ENCODE data around the gene SIK3. TPM values are rescaled to one million over a fixed set of nuclear protein-coding genes. Genes with fewer than 3 reads are reported as not detected.

The SIK3 gene
- total RNA-seq, 4 donors from 2014 or later = 45.0 to 70.2 (median 48.8) TPM

DNA sequence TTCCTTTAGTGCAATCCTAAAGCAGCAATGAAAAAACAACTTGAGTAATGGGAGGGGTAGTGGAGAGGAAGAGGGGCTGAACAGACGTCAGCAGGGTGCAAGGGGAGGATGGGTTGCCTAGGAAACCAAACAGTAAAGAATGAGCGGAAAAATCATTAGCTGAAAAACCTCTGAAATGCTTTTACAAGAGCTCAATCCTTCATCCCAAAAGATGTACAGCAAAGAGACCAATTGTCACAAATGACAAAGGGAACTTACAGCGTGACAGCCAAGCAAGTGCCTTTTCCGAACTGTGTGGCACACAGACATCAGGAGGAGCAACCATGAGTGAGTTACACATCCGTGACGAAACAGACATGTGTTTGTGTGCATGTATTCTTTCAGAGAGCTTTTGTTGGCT, 104.6 kb downstream of the SIK3 start:
- Histone ChIP-seq H3K36me3 (no peaks in the 10 kb centered on the region), H3K9me3 (no peaks in the 10 kb centered on the region), H3K4me3 (no peak overlapping the region), H3K4me1 (peaks cover 0 to 57% (median 23%) of the 10 kb centered on the region in 4 donors), H3K27ac (peak overlapping the region; percentile 17 to 70 (median 48)), H3K27me3 (no peaks in the 10 kb centered on the region)
- DNase-seq (ENCODE audit: low spot score in 2 of 2) = no peak
- TF ChIP-seq EP300 (IDR thresholded peaks at IDR 0.05) = peak in 1 of 2 donors; percentile 13
- no peak for TF ChIP-seq POLR2A (IDR thresholded peaks at IDR 0.05)
- WGBS, 2 donors = 22 to 27% methylated on average over 6 of the region's 6 CpGs

- no peak for DNase-seq (ENCODE audit: low spot score in 2 of 2)
- 90 to 93% methylated on average over 1 of the region's 1 CpG for WGBS, 2 donors
- Histone ChIP-seq H3K36me3 (no peaks in the 10 kb centered on the region), H3K4me1 (peaks cover 0 to 79% (median 44%) of the 10 kb centered on the region in 4 donors), H3K27ac (peak overlapping the region in 2 of 4 donors; percentile 82 to 93), H3K9me3 (no peaks in the 10 kb centered on the region), H3K27me3 (no peaks in the 10 kb centered on the region), H3K4me3 (no peak overlapping the region)
- no peak for TF ChIP-seq EP300 (IDR thresholded peaks at IDR 0.05)
- no peak for TF ChIP-seq POLR2A (IDR thresholded peaks at IDR 0.05)
- no peak for TF ChIP-seq CTCF (IDR thresholded peaks at IDR 0.05)
Measured at GRCh38 chr11:116991491-116991890, 106.7 kb downstream of the SIK3 start.

DNA sequence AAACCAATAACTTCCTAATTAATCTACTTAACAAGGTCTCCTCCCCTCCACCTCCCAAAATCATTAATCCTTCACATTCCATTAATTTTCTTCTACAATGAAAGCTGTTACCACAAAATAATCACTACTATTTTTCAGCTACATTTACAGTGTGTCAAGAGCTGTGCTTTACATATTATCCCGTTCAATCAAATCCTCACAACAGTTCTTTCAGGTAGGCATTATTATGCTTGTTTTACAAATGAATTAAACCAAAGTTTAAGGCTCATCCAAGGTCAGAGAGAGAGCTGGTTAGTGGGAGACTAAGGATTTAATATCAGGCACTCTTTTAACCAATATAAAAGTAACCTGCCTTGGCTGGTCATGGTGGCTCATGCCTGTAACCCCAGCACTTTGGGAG, 107.4 kb downstream of the SIK3 start:
- no peaks in the 10 kb centered on the region for H3K9me3 ChIP-seq
- 90 to 97% methylated on average over 1 of the region's 1 CpG for WGBS, 2 donors
- no peak for TF ChIP-seq POLR2A (IDR thresholded peaks at IDR 0.05)
- TF ChIP-seq CTCF (IDR thresholded peaks at IDR 0.05) = no peak
- TF ChIP-seq EP300 (IDR thresholded peaks at IDR 0.05) = no peak
- no peak for DNase-seq (ENCODE audit: low spot score in 2 of 2)
- no peak overlapping the region for H3K4me3 ChIP-seq
- H3K36me3 ChIP-seq = no peaks in the 10 kb centered on the region
- H3K27ac ChIP-seq = peak overlapping the region in 2 of 4 donors; percentile 82 to 93
- peaks cover 0 to 85% (median 50%) of the 10 kb centered on the region in 4 donors for H3K4me1 ChIP-seq
- no peaks in the 10 kb centered on the region for H3K27me3 ChIP-seq

GRCh38 chr11:116990061-116990473, 108.2 kb downstream of the SIK3 start:
- Histone ChIP-seq H3K27me3 (no peaks in the 10 kb centered on the region), H3K27ac (peak overlapping the region in 3 of 4 donors; percentile 40 to 93 (median 82)), H3K9me3 (no peaks in the 10 kb centered on the region), H3K36me3 (no peaks in the 10 kb centered on the region), H3K4me3 (no peak overlapping the region), H3K4me1 (peaks cover 0 to 93% (median 54%) of the 10 kb centered on the region in 4 donors)
- WGBS, 2 donors = 25 to 33% methylated on average over 4 of the region's 4 CpGs
- TF ChIP-seq CTCF (IDR thresholded peaks at IDR 0.05) = no peak
- peak in 1 of 2 donors; percentile 59 for TF ChIP-seq EP300 (IDR thresholded peaks at IDR 0.05)
- no peak for DNase-seq (ENCODE audit: low spot score in 2 of 2)

DNA sequence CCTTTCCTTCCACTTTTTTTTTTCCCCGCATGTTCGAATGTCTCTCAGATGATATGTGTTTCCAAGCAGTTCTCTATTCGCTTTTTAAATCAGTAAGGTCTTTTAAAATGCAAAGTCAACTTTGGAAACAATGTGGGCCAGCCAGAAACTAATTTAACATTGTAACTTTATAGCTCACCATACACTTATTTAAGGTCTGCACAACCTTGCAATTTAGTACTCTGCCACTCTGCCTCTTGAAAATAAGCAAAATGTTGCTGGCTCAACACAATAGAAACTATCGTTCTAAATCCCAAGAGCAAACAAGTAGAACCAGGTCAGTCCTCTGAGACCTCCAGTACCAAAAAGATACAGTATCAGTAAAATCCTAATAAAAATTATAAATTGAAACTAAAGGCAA, 109.0 kb downstream of the SIK3 start:
- WGBS, 2 donors = 23 to 26% methylated on average over 4 of the region's 4 CpGs
- H3K36me3 ChIP-seq = no peaks in the 10 kb centered on the region
- H3K27ac ChIP-seq = peak overlapping the region; percentile 5 to 93 (median 61)
- H3K9me3 ChIP-seq = no peaks in the 10 kb centered on the region
- TF ChIP-seq POLR2A (IDR thresholded peaks at IDR 0.05) = no peak
- no peak for TF ChIP-seq EP300 (IDR thresholded peaks at IDR 0.05)
- TF ChIP-seq CTCF (IDR thresholded peaks at IDR 0.05) = no peak
- no peak overlapping the region for H3K4me3 ChIP-seq
- H3K4me1 ChIP-seq = peaks cover 0 to 97% (median 58%) of the 10 kb centered on the region in 4 donors
- no peaks in the 10 kb centered on the region for H3K27me3 ChIP-seq
- DNase-seq (ENCODE audit: low spot score in 2 of 2) = no peak
